GM23248 (cell line): ENCODE data around the gene PLD1. TPM values are rescaled to one million over a fixed set of nuclear protein-coding genes. Genes with fewer than 3 reads are reported as not detected.

ENCODE experiments used
- DNase-seq: peaks from one replicate; pipeline ENCODE4 v3.0.0-alpha.2; 2015
- H2AFZ ChIP-seq: fragments of 200-600 bp; sonication (generic); 2 replicates; pipeline ENCODE4 v1.6.1; 2016; ENCODE audit warnings: antibody characterized with exemption
- H3F3A ChIP-seq: fragments of 200-600 bp; sonication (generic); 2 replicates; pipeline ENCODE4 v1.6.1; 2016; ENCODE audit warnings: mild to moderate bottlenecking, antibody characterized with exemption, mixed run types; ENCODE audit not compliant: insufficient read depth
- H3K27ac ChIP-seq: fragments of 200-600 bp; sonication (generic); 2 replicates; pipeline ENCODE4 v1.5.1; 2016; ENCODE audit warnings: mild to moderate bottlenecking
- H3K27me3 ChIP-seq: fragments of 200-600 bp; sonication (generic); replicated peaks from 2 replicates; pipeline ENCODE4 v1.6.1; 2016; ENCODE audit warnings: mild to moderate bottlenecking; ENCODE audit not compliant: insufficient read depth
- H3K36me3 ChIP-seq: fragments of 200-600 bp; sonication (generic); 2 replicates; pipeline ENCODE4 v1.6.1; 2016; ENCODE audit warnings: low read depth, mild to moderate bottlenecking
- H3K4me1 ChIP-seq: fragments of 200-600 bp; sonication (generic); 2 replicates; pipeline ENCODE4 v1.6.1; 2016; ENCODE audit warnings: mild to moderate bottlenecking; ENCODE audit not compliant: insufficient read depth
- H3K4me2 ChIP-seq: fragments of 200-600 bp; sonication (generic); one replicate; pipeline ENCODE4 v1.6.1; 2016; ENCODE audit warnings: mild to moderate bottlenecking; ENCODE audit not compliant: unreplicated experiment
- H3K4me3 ChIP-seq: fragments of 200-600 bp; sonication (generic); 2 replicates; pipeline ENCODE4 v1.5.1; 2016; ENCODE audit warnings: mild to moderate bottlenecking
- H3K79me2 ChIP-seq: fragments of 200-600 bp; sonication (generic); 2 replicates; pipeline ENCODE4 v1.6.1; 2016; ENCODE audit warnings: mild to moderate bottlenecking; ENCODE audit not compliant: insufficient read depth
- H3K9ac ChIP-seq: fragments of 200-600 bp; sonication (generic); 2 replicates; pipeline ENCODE4 v1.6.1; 2016; ENCODE audit warnings: mild to moderate bottlenecking
- H3K9me2 ChIP-seq: fragments of 200-600 bp; sonication (generic); 2 replicates; pipeline ENCODE4 v1.6.1; 2016; ENCODE audit warnings: mixed run types, mild to moderate bottlenecking, moderate library complexity; ENCODE audit not compliant: insufficient read depth
- H3K9me3 ChIP-seq: fragments of 200-600 bp; sonication (generic); one replicate; pipeline ENCODE4 v1.6.1; 2017; ENCODE audit warnings: low read depth
- H4K20me1 ChIP-seq: fragments of 200-600 bp; sonication (generic); 2 replicates; pipeline ENCODE4 v1.6.0; 2016; ENCODE audit not compliant: insufficient read depth
- EZH2 ChIP-seq: fragments of 200-600 bp; sonication (generic); IDR thresholded peaks from 2 replicates; pipeline ENCODE4 v1.6.1; 2018; ENCODE audit warnings: antibody characterized with exemption, mild to moderate bottlenecking; ENCODE audit not compliant: insufficient read depth, poor library complexity, severe bottlenecking
- EZH2phosphoT487 ChIP-seq: fragments of 200-600 bp; sonication (generic); IDR thresholded peaks from 2 replicates; pipeline ENCODE4 v1.6.1; 2018; ENCODE audit warnings: antibody characterized with exemption, moderate library complexity, mild to moderate bottlenecking, low read depth; ENCODE audit not compliant: insufficient read depth
- WGBS, 2 experiments: methylation state at CpG; one replicate each; pipeline ENCODE4 v1.1.6; 2015 to 2017; ENCODE audit warnings: low lambda C conversion rate in 2 of 2, low coverage in 1 of 2; ENCODE audit errors: missing lambda C conversion rate in 2 of 2; 5-methylcytosine and 5-hydroxymethylcytosine counted together
- in situ Hi-C: fragments of 300-500 bp; cut with MboI; formaldehyde crosslinking; loops from 2 replicates; pipeline ENCODE4 v1.15.0; 2020
- polyA plus RNA-seq: library from polyadenylated mRNA; unstranded; fragments of >200 nt; fragmentation: Nextera tagmentation; extraction: Ambion mirVana; gene quantifications from 2 replicates; pipeline ENCODE4 v1.2.1, GENCODE V29; 2016
- total RNA-seq: library from RNA; depleted of rRNA; stranded (reverse); fragments of >200 nt; shearing (Covaris generic); gene quantifications from 2 replicates; pipeline ENCODE4 v1.2.3, GENCODE V29; 2014

The PLD1 gene
- total and polyA plus RNA-seq, 2 experiments from 2014 or later, result 3.0 to 4.6 TPM

GRCh38 chr3:171768281-171768900, 41.9 kb downstream of the PLD1 start:
- 0 out of 2 replicates have a peak, but pooled peaks cover 3% of the 10 kb centered on the region for H3K4me1 ChIP-seq
- no peak overlapping the region for H3K9ac ChIP-seq
- no peak overlapping the region for H3K4me3 ChIP-seq
- H3F3A ChIP-seq, result no peaks in the 10 kb centered on the region
- H3K9me2 ChIP-seq, result no peaks in the 10 kb centered on the region
- H3K79me2 ChIP-seq, result no peaks in the 10 kb centered on the region
- DNase-seq, result no peak
- H4K20me1 ChIP-seq, result no peaks in the 10 kb centered on the region
- no peak overlapping the region for H3K4me2 ChIP-seq
- H3K36me3 ChIP-seq, result no peaks in the 10 kb centered on the region
- H3K27ac ChIP-seq, result no peak overlapping the region
- TF ChIP-seq EZH2 (no peak), EZH2phosphoT487 (no peak)
- H3K27me3 ChIP-seq, result no peaks in the 10 kb centered on the region
- in situ Hi-C loops, result no loop called here
- WGBS, 2 experiments, result 90 to 94% methylated on average over 10 of the region's 10 CpGs
- H3K9me3 ChIP-seq, result no peaks in the 10 kb centered on the region
- no peak overlapping the region for H2AFZ ChIP-seq

- Histone ChIP-seq H3K79me2 (no peaks in the 10 kb centered on the region), H2AFZ (no peak overlapping the region), H3K36me3 (no peaks in the 10 kb centered on the region), H3K4me3 (no peak overlapping the region), H3K4me2 (no peak overlapping the region), H3K9ac (no peak overlapping the region), H3K9me3 (no peaks in the 10 kb centered on the region), H3K27me3 (no peaks in the 10 kb centered on the region), H3K4me1 (no peaks in the 10 kb centered on the region), H3F3A (no peaks in the 10 kb centered on the region), H4K20me1 (no peaks in the 10 kb centered on the region), H3K9me2 (no peaks in the 10 kb centered on the region), H3K27ac (no peak overlapping the region)
- WGBS, 2 experiments, result 70 to 74% methylated on average over 5 of the region's 5 CpGs
- TF ChIP-seq EZH2 (no peak), EZH2phosphoT487 (no peak)
- DNase-seq, result no peak
- in situ Hi-C loops, result no loop called here
Observed at GRCh38 chr3:171765511-171765887, 44.8 kb downstream of the PLD1 start.

- Histone ChIP-seq H3K9me2 (no peaks in the 10 kb centered on the region), H2AFZ (no peak overlapping the region), H3K9me3 (no peaks in the 10 kb centered on the region), H3K27me3 (no peaks in the 10 kb centered on the region), H3K4me2 (no peak overlapping the region), H3K4me3 (no peak overlapping the region), H3F3A (no peaks in the 10 kb centered on the region), H4K20me1 (no peaks in the 10 kb centered on the region), H3K79me2 (no peaks in the 10 kb centered on the region), H3K27ac (no peak overlapping the region), H3K36me3 (no peaks in the 10 kb centered on the region), H3K9ac (no peak overlapping the region), H3K4me1 (no peaks in the 10 kb centered on the region)
- WGBS, 2 experiments, result 45% methylated on average over 2 of the region's 2 CpGs; no CpG with 5 or more reads in 1 of the 2 experiments
- in situ Hi-C loops, result no loop called here
- no peak for DNase-seq
- no peak for TF ChIP-seq EZH2
- no peak for TF ChIP-seq EZH2phosphoT487
Observed at GRCh38 chr3:171763392-171763791, 46.9 kb downstream of the PLD1 start.

GRCh38 chr3:171760477-171760876, 49.8 kb downstream of the PLD1 start:
- no peaks in the 10 kb centered on the region for H3K27me3 ChIP-seq
- no peak overlapping the region for H3K4me3 ChIP-seq
- no peaks in the 10 kb centered on the region for H3F3A ChIP-seq
- no peak overlapping the region for H3K4me2 ChIP-seq
- H4K20me1 ChIP-seq, result no peaks in the 10 kb centered on the region
- no peak overlapping the region for H3K27ac ChIP-seq
- H2AFZ ChIP-seq, result no peak overlapping the region
- H3K4me1 ChIP-seq, result no peaks in the 10 kb centered on the region
- no peak for DNase-seq
- TF ChIP-seq EZH2 (no peak), EZH2phosphoT487 (no peak)
- H3K9me2 ChIP-seq, result no peaks in the 10 kb centered on the region
- in situ Hi-C loops, result no loop called here
- H3K9ac ChIP-seq, result no peak overlapping the region
- 96 to 98% methylated on average over 2 of the region's 2 CpGs for WGBS, 2 experiments
- H3K36me3 ChIP-seq, result no peaks in the 10 kb centered on the region
- H3K9me3 ChIP-seq, result no peaks in the 10 kb centered on the region
- H3K79me2 ChIP-seq, result no peaks in the 10 kb centered on the region
